ENCODE results near the gene RMND5B. TPM values are rescaled to one million over a fixed set of nuclear protein-coding genes. Genes with fewer than 3 reads are reported as not detected.
A peak's percentile ranks its signal among the peaks of the same experiment; 100 is the strongest.

RMND5B gene
- total and polyA plus RNA-seq, 2 of the 13 experiments (the other 11 are each of a cell fraction or from before 2014, with no cell fraction given) = 18.6 to 20.4 TPM

DNA sequence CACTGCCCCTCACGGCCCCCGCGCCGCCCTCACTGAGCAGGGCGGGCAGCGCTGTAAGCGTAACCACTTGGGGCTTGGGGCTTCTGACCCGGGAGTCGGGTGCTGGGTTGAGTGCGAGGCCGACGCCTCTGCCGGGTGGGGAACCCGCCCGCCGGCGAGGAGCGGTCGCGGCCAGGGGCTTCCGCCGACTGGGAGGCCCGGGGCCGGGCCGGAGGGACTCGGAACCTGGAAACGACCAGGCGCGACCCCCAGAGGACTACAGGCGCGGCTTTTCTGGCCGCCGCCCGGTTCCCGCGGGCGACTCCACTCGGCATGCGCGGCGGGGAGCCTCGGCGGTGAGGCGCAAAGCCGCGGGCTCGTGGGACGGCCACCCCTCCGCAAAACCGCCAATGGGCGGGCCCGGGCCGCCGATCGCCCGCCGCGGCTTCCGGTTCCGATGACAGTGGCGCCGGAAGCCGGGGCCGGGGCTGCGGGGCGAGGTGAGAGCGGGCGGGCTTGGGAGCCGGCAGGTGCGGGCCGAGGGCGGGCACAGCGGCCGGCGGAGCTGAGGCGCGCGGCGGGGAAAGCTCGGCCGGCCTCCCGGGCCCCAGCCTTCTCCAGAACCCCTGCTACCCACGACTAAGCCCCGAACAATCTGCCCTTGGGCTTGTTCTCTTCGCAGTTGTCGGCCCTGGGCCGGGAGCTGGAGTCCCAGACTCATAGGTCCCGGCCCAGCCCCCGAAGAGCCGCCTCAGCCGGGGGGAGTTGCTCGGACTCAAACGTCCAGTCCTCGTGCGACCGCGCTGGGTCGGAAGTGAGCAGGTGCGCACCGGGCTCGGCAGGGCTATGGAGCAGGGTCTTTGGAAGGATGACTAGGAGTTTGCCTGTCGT lies at the start of gene RMND5B (continued):
- TF ChIP-seq, protein P1, sequence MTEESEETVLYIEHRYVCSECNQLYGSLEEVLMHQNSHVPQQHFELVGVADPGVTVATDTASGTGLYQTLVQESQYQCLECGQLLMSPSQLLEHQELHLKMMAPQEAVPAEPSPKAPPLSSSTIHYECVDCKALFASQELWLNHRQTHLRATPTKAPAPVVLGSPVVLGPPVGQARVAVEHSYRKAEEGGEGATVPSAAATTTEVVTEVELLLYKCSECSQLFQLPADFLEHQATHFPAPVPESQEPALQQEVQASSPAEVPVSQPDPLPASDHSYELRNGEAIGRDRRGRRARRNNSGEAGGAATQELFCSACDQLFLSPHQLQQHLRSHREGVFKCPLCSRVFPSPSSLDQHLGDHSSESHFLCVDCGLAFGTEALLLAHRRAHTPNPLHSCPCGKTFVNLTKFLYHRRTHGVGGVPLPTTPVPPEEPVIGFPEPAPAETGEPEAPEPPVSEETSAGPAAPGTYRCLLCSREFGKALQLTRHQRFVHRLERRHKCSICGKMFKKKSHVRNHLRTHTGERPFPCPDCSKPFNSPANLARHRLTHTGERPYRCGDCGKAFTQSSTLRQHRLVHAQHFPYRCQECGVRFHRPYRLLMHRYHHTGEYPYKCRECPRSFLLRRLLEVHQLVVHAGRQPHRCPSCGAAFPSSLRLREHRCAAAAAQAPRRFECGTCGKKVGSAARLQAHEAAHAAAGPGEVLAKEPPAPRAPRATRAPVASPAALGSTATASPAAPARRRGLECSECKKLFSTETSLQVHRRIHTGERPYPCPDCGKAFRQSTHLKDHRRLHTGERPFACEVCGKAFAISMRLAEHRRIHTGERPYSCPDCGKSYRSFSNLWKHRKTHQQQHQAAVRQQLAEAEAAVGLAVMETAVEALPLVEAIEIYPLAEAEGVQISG (CRISPR knock-in tag; IDR thresholded peaks at IDR 0.05) = peak; percentile 87
- TF ChIP-seq KDM4B (CRISPR knock-in tag; IDR thresholded peaks at IDR 0.05) (no peak; the same call in 1 of the 2 replicates), ELF1 (CRISPR knock-in tag; IDR thresholded peaks at IDR 0.05) (0 out of 2 replicates have a peak, but pooled peaks have one; percentile 16), CBX5 (CRISPR knock-in tag; IDR thresholded peaks at IDR 0.05; ENCODE audit: borderline replicate concordance) (no peak), TFDP2 (CRISPR knock-in tag; IDR thresholded peaks at IDR 0.05) (peak; percentile 88), ZNF44 (CRISPR knock-in tag; IDR thresholded peaks at IDR 0.05) (peak; percentile 52; the same call in 1 of the 2 replicates), ZNF570 (CRISPR knock-in tag; IDR thresholded peaks at IDR 0.05; ENCODE audit: borderline replicate concordance) (no peak), HOXA5 (CRISPR knock-in tag; IDR thresholded peaks at IDR 0.05) (peak; percentile 67; the same call in 1 of the 2 replicates), MXI1 (IDR thresholded peaks at IDR 0.05; ENCODE audit: borderline replicate concordance, low read depth, low read length) (peak; percentile 75; the same call in 1 of the 3 replicates), ZC3H13 (CRISPR knock-in tag; IDR thresholded peaks at IDR 0.05) (no peak), ZNF160 (CRISPR knock-in tag; IDR thresholded peaks at IDR 0.05) (peak; percentile 21; the same call in 1 of the 2 replicates), NR1H2 (CRISPR knock-in tag; IDR thresholded peaks at IDR 0.05; ENCODE audit: borderline replicate concordance, low read depth) (no peak), ZNF577 (CRISPR knock-in tag; IDR thresholded peaks at IDR 0.05; ENCODE audit: borderline replicate concordance, low read depth) (no peak), SNAI1 (CRISPR knock-in tag; IDR thresholded peaks at IDR 0.05; ENCODE audit: borderline replicate concordance) (0 out of 2 replicates have a peak, but pooled peaks have one; percentile 25), EED (CRISPR knock-in tag; IDR thresholded peaks at IDR 0.05) (peak; percentile 54; the same call in 1 of the 2 replicates), HNRNPK (IDR thresholded peaks at IDR 0.05; ENCODE audit: low read depth, low read length, poor library complexity, severe bottlenecking) (peak; percentile 19), RAD51 (IDR thresholded peaks at IDR 0.05; ENCODE audit: borderline replicate concordance) (no peak)
- TF ChIP-seq, protein P2, sequence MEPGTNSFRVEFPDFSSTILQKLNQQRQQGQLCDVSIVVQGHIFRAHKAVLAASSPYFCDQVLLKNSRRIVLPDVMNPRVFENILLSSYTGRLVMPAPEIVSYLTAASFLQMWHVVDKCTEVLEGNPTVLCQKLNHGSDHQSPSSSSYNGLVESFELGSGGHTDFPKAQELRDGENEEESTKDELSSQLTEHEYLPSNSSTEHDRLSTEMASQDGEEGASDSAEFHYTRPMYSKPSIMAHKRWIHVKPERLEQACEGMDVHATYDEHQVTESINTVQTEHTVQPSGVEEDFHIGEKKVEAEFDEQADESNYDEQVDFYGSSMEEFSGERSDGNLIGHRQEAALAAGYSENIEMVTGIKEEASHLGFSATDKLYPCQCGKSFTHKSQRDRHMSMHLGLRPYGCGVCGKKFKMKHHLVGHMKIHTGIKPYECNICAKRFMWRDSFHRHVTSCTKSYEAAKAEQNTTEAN (CRISPR knock-in tag; conservative IDR thresholded peaks at IDR 0.05) = peak; percentile 75; the same call in 1 of the 2 replicates
- TF ChIP-seq, protein P3, sequence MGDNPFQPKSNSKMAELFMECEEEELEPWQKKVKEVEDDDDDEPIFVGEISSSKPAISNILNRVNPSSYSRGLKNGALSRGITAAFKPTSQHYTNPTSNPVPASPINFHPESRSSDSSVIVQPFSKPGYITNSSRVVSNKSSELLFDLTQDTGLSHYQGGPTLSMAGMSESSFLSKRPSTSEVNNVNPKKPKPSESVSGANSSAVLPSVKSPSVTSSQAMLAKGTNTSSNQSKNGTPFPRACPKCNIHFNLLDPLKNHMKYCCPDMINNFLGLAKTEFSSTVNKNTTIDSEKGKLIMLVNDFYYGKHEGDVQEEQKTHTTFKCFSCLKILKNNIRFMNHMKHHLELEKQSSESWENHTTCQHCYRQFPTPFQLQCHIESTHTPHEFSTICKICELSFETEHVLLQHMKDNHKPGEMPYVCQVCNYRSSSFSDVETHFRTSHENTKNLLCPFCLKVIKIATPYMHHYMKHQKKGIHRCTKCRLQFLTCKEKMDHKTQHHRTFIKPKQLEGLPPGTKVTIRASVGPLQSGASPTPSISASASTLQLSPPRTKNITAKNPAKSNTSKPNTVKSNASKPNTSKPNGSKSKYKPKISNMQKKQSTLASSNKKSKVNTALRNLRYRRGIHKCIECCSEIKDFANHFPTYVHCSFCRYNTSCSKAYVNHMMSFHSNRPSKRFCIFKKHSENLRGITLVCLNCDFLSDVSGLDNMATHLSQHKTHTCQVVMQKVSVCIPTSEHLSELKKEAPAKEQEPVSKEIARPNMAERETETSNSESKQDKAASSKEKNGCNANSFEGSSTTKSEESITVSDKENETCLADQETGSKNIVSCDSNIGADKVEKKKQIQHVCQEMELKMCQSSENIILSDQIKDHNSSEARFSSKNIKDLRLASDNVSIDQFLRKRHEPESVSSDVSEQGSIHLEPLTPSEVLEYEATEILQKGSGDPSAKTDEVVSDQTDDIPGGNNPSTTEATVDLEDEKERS (CRISPR knock-in tag; IDR thresholded peaks at IDR 0.05) = no peak

All from HepG2 (cell line).